ENCODE results near the gene P2RX3.

P2RX3 gene

DNA sequence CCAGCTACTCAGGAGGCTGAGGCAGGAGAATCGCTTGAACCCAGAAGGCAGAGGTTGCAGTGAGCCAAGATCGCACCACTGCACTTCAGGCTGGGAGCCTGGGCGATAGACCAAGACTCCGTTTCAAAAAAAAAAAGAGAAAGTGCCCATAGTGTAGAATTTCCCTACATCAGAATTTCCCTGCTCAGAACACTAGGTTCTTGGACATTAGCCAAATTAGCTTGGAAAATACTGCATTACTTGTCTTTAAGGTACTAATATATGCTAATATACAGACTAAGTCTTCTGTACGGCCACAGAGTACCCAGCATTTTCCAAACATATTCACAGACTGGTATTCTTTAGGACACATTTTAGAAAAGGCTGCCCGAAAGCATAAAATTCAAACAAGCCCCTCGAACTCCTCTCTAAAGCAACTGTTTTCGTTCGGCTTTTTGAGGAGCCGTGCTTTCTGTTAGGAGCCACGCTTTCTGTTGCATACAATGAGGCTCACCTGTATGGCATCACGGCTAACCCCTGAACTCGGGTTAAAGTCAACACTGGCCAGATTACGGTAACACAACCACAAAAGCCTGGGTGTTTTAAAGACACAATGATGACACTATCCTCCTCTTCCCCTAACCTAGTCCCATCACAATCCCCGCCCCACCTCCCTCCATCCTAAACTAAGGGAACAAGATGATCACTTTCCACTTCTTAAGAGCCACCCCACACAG is 31.8 kb upstream of the P2RX3 start:
- no peaks in the 10 kb centered on the region for H3K27me3 Mint-ChIP-seq
- ATAC-seq (replicated peaks) (no peak), DNase-seq (no peak)
- no peaks in the 10 kb centered on the region for H3K9me3 Mint-ChIP-seq
- peaks cover 22 to 33% of the 10 kb centered on the region in 2 donors for H3K36me3 Mint-ChIP-seq
- H3K27ac Mint-ChIP-seq: no peak overlapping the region
- peaks cover 14 to 15% of the 10 kb centered on the region in 2 donors for H3K4me1 Mint-ChIP-seq
- H3K4me3 Mint-ChIP-seq: no peak overlapping the region

- DNase-seq: no peak
- H3K4me1 Mint-ChIP-seq: peaks cover 16 to 19% of the 10 kb centered on the region in 2 donors
Measured at GRCh38 chr11:57306940-57307565, 31.1 kb upstream of the P2RX3 start.

GRCh38 chr11:57307666-57308270 is 30.4 kb upstream of the P2RX3 start:
- peaks cover 19 to 24% of the 10 kb centered on the region in 2 donors for H3K4me1 Mint-ChIP-seq
- DNase-seq (no peak), ATAC-seq (replicated peaks) (no peak)
- no peak overlapping the region for H3K4me3 Mint-ChIP-seq
- H3K9me3 Mint-ChIP-seq: no peaks in the 10 kb centered on the region
- no peak overlapping the region for H3K27ac Mint-ChIP-seq
- peaks cover 4 to 5% of the 10 kb centered on the region in 2 donors for H3K27me3 Mint-ChIP-seq
- peaks cover 16 to 30% of the 10 kb centered on the region in 2 donors for H3K36me3 Mint-ChIP-seq

More at GRCh38 chr11:57306940-57307565, 31.1 kb upstream of the P2RX3 start:
- ATAC-seq (replicated peaks): no peak
- peaks cover 15 to 26% of the 10 kb centered on the region in 2 donors for H3K36me3 Mint-ChIP-seq
- H3K27ac Mint-ChIP-seq: no peak overlapping the region
- H3K9me3 Mint-ChIP-seq: no peaks in the 10 kb centered on the region
- H3K4me3 Mint-ChIP-seq: no peak overlapping the region
- H3K27me3 Mint-ChIP-seq: peaks cover 0 to under 1% of the 10 kb centered on the region in 2 donors

DNA sequence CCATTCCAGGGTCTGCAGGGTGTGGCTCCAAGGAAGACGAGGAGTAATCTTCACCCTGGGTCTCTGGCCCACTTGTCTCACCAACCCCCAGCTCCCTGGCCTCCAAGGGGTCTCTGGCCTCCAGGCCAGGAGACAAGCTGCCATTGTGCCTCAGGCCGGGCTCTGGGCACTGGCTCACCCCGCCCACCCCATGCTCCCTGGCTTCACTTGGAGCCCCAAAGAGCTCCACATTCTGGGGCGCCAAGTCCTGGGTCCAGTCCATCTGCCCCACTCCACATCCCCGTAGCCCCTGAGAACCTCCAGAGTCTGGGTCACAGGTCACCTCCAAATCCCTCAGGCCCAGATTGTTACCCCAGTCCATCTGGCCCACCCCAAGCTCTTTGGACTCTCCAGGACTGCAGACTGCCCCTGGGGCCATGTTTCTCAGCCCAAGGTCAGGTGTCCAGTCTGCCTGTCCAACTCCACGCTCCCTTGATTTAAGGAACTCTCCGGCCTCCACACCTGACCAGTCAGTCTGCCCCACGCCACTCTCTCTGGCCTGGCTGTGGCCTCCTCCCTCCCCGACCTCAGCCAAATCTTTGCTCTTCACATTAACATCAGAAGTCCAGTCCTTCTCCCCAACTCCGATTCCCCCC is 29.6 kb upstream of the P2RX3 start:
- peaks cover 16 to 28% of the 10 kb centered on the region in 2 donors for H3K36me3 Mint-ChIP-seq

GRCh38 chr11:57309106-57310059 is 28.8 kb upstream of the P2RX3 start:
- DNase-seq (no peak), ATAC-seq (replicated peaks) (no peak)
- Mint-ChIP-seq H3K27ac (peak overlapping the region; percentile 20), H3K4me3 (no peak overlapping the region), H3K4me1 (peaks cover 19 to 24% of the 10 kb centered on the region in 2 donors), H3K27me3 (peaks cover 4 to 5% of the 10 kb centered on the region in 2 donors), H3K36me3 (peaks cover 16 to 32% of the 10 kb centered on the region in 2 donors), H3K9me3 (no peaks in the 10 kb centered on the region)

More for the DNA sequence above, 29.6 kb upstream of the P2RX3 start:
- peaks cover 19 to 24% of the 10 kb centered on the region in 2 donors for H3K4me1 Mint-ChIP-seq
- DNase-seq: no peak
- H3K27ac Mint-ChIP-seq: peak overlapping the region; percentile 20
- no peaks in the 10 kb centered on the region for H3K9me3 Mint-ChIP-seq
- ATAC-seq (replicated peaks): no peak
- H3K27me3 Mint-ChIP-seq: peaks cover 4 to 5% of the 10 kb centered on the region in 2 donors
- H3K4me3 Mint-ChIP-seq: no peak overlapping the region

DNA sequence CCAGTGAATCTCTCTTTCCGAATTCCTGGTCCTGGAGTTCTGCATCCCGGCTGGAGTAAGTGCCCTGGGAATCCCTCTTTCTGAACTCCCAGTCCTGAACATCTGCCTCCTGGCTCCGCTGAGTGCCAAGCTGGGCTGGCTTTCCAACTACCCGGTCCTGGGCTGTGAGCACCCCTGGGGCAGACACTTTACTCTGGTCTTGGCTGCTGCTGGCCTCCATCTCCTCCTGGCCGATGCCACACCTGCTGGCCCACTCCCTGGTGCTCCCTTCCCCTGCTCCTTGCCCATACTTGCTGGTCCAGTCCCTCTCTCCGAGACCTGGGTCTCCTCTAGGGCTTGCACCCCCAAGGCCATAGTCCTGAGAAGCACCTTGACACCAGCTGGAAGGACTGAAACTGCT is 28.1 kb upstream of the P2RX3 start:
- DNase-seq (no peak), ATAC-seq (replicated peaks) (no peak)
- Mint-ChIP-seq H3K4me1 (peaks cover 19 to 24% of the 10 kb centered on the region in 2 donors), H3K4me3 (no peak overlapping the region), H3K9me3 (no peaks in the 10 kb centered on the region), H3K27me3 (peaks cover 4 to 5% of the 10 kb centered on the region in 2 donors), H3K36me3 (peaks cover 16 to 32% of the 10 kb centered on the region in 2 donors), H3K27ac (no peak overlapping the region)

GRCh38 chr11:57310630-57311086 is 27.5 kb upstream of the P2RX3 start:
- H3K9me3 Mint-ChIP-seq: no peaks in the 10 kb centered on the region
- peaks cover 19 to 24% of the 10 kb centered on the region in 2 donors for H3K4me1 Mint-ChIP-seq
- H3K27ac Mint-ChIP-seq: no peak overlapping the region
- DNase-seq (no peak), ATAC-seq (replicated peaks) (no peak)
- H3K4me3 Mint-ChIP-seq: peak overlapping the region in 1 of 2 donors; percentile 67
- peaks cover 16 to 32% of the 10 kb centered on the region in 2 donors for H3K36me3 Mint-ChIP-seq
- peaks cover 4 to 5% of the 10 kb centered on the region in 2 donors for H3K27me3 Mint-ChIP-seq

DNA sequence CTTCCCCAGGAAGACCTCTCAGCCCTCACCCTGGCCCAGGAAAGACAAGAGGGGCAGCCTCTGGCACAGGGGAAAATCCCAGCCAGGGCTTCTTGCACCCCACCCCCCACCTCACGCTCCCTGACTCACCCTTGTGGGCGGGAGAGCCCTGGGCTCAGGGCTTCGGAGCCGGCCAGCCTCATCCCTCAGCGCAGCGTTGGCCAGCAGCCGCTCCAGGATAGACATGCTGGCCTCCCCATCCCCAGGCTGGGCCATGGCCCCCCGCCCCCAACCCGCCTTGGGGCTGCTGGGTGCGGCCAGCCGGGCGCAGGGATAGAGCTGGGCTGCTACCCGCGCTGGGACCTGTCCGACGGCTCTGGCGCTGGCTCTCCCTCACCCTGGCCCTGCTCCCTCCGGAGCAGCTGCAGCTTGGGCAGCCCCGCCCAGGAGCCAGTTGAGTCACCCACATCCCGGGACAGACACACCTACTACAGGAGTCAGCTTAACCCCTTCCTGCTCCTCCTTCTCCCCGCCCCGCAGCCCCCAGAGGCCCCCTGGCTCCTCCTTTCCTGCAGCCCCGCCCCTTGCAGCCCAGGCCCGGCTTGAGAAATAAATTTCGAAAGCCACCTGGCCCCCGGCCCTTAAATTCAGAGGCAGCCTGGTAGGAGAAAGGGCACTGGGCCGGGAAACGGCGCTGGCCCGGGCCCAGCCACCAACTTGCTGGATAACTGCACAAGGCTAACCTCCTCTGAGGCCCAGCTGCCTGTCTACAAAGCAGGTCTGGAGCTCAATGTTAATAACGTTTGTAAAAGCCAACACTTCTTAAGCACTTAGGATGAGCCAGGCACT is 26.8 kb upstream of the P2RX3 start:
- no peaks in the 10 kb centered on the region for H3K9me3 Mint-ChIP-seq
- peaks cover 16 to 32% of the 10 kb centered on the region in 2 donors for H3K36me3 Mint-ChIP-seq
- DNase-seq (peak; percentile 37), ATAC-seq (replicated peaks) (peak; percentile 87 to 90)
- no peak overlapping the region for H3K27ac Mint-ChIP-seq
- peak overlapping the region; percentile 60 to 67 for H3K4me3 Mint-ChIP-seq
- peaks cover 19 to 24% of the 10 kb centered on the region in 2 donors for H3K4me1 Mint-ChIP-seq
- peaks cover 4 to 5% of the 10 kb centered on the region in 2 donors for H3K27me3 Mint-ChIP-seq

- no peak for DNase-seq
Measured at GRCh38 chr11:57312511-57313021, 25.6 kb upstream of the P2RX3 start.

GRCh38 chr11:57313071-57313787 is 24.9 kb upstream of the P2RX3 start:
- DNase-seq (no peak), ATAC-seq (replicated peaks) (no peak)
- Mint-ChIP-seq H3K27me3 (peaks cover 4 to 5% of the 10 kb centered on the region in 2 donors), H3K9me3 (no peaks in the 10 kb centered on the region), H3K4me3 (no peak overlapping the region), H3K4me1 (peaks cover 12 to 17% of the 10 kb centered on the region in 2 donors), H3K27ac (no peak overlapping the region), H3K36me3 (peaks cover 16 to 32% of the 10 kb centered on the region in 2 donors)

More at GRCh38 chr11:57312511-57313021, 25.6 kb upstream of the P2RX3 start:
- Mint-ChIP-seq H3K27me3 (peaks cover 4 to 5% of the 10 kb centered on the region in 2 donors), H3K36me3 (peaks cover 16 to 32% of the 10 kb centered on the region in 2 donors), H3K4me3 (peak overlapping the region in 1 of 2 donors; percentile 44), H3K9me3 (no peaks in the 10 kb centered on the region), H3K4me1 (peaks cover 12 to 17% of the 10 kb centered on the region in 2 donors), H3K27ac (no peak overlapping the region)
- no peak for ATAC-seq (replicated peaks)

DNA sequence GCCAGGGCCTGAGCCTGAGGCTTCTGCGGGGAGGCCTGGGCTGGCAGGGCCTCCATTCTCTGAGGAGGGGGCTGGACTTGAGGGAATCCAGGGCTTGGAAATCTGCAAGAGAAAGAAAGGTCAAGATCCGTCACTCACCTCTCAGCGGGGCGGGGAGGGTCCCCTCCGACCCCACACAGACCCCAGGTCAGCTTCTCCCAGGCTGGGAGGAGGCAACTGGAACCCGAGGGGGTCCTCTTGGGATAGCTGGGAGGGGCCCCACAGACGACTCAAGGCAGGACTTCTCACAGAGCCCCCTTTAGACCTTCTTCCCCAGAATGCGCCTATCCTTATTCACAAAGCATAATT is 24.4 kb upstream of the P2RX3 start:
- no peak overlapping the region for H3K27ac Mint-ChIP-seq
- peaks cover 11 to 17% of the 10 kb centered on the region in 2 donors for H3K4me1 Mint-ChIP-seq
- H3K4me3 Mint-ChIP-seq: no peak overlapping the region
- H3K9me3 Mint-ChIP-seq: no peaks in the 10 kb centered on the region
- peaks cover 4 to 5% of the 10 kb centered on the region in 2 donors for H3K27me3 Mint-ChIP-seq
- ATAC-seq (replicated peaks) (no peak), DNase-seq (no peak)
- peaks cover 16 to 30% of the 10 kb centered on the region in 2 donors for H3K36me3 Mint-ChIP-seq
